HepG2 (cell line): Measurements from ENCODE around the gene ACP1. TPM values are rescaled to one million over a fixed set of nuclear protein-coding genes. Genes with fewer than 3 reads are reported as not detected.

ENCODE experiments used
- ATF2 ChIP-seq: sonication (generic); formaldehyde crosslinking; IDR thresholded peaks from 2 replicates; pipeline ENCODE4 v1.4.0; 2020; ENCODE audit warnings: missing genetic modification reagents
- EED ChIP-seq: sonication (generic); formaldehyde crosslinking; IDR thresholded peaks from 2 replicates; pipeline ENCODE4 v1.5.0; 2020; ENCODE audit warnings: mild to moderate bottlenecking, missing genetic modification reagents
- ERF ChIP-seq: IDR thresholded peaks from 2 replicates; pipeline ENCODE4 v1.6.1; 2018; ENCODE audit warnings: missing biosample characterization, missing genetic modification reagents
- KMT2A ChIP-seq: sonication (generic); formaldehyde crosslinking; IDR thresholded peaks from 2 replicates; pipeline ENCODE4 v1.4.0; 2020; ENCODE audit warnings: missing genetic modification reagents
- MXD4 ChIP-seq: IDR thresholded peaks from 2 replicates; pipeline ENCODE4 v1.6.1; 2016; ENCODE audit warnings: mild to moderate bottlenecking, missing biosample characterization, missing genetic modification reagents
- SP4 ChIP-seq: sonication (generic); formaldehyde crosslinking; IDR thresholded peaks from 2 replicates; pipeline ENCODE4 v1.8.1; 2023; ENCODE audit warnings: mild to moderate bottlenecking, missing genetic modification reagents
- TBX2 ChIP-seq: sonication (generic); formaldehyde crosslinking; IDR thresholded peaks from 2 replicates; pipeline ENCODE4 v1.5.0; 2020; ENCODE audit warnings: missing genetic modification reagents, mild to moderate bottlenecking, borderline replicate concordance
- ZSCAN22 ChIP-seq: sonication (generic); formaldehyde crosslinking; IDR thresholded peaks from 2 replicates; pipeline ENCODE4 v1.4.0; 2020; ENCODE audit warnings: mild to moderate bottlenecking, missing genetic modification reagents
- polyA plus RNA-seq, 8 experiments: library from polyadenylated mRNA; depleted of rRNA in 3 of 8; stranded (reverse) in 7 of 8; unstranded in 1 of 8; fragments of >200 nt; fragmentation: Illumina TruSeq in 4 of 8; extraction: Trizol in 4 of 8; gene quantifications; 2 replicates each; pipeline versions ENCODE4 v1.2.1 to v1.2.3, GENCODE V29; 2011 to 2016; ENCODE audit warnings: low read depth in 4 of 8, missing spikeins in 1 of 8, mixed read lengths in 1 of 8; ENCODE audit not compliant: insufficient read depth in 1 of 8
- total RNA-seq, 5 experiments: library from RNA; depleted of rRNA; stranded (reverse); fragments of >200 nt; fragmentation: Illumina TruSeq; extraction: Trizol; gene quantifications; 2 replicates each; pipeline ENCODE4 v1.2.3, GENCODE V29; 2016; ENCODE audit warnings: low read depth in 1 of 5
- TF ChIP-seq, protein P1 (sequence below): sonication (generic); formaldehyde crosslinking; IDR thresholded peaks from 2 replicates; pipeline ENCODE4 v1.5.1; 2020; ENCODE audit warnings: mild to moderate bottlenecking, missing genetic modification reagents, borderline replicate concordance
- TF ChIP-seq, protein P2 (sequence below): sonication (generic); formaldehyde crosslinking; IDR thresholded peaks from 2 replicates; pipeline ENCODE4 v1.4.0; 2020; ENCODE audit warnings: mild to moderate bottlenecking, missing genetic modification reagents, borderline replicate concordance
- TF ChIP-seq, protein P3 (sequence below): sonication (generic); IDR thresholded peaks from 2 replicates; pipeline ENCODE4 v1.6.1; 2016; ENCODE audit warnings: low read depth, borderline replicate concordance
- TF ChIP-seq, protein P4 (sequence below): IDR thresholded peaks from 2 replicates; pipeline ENCODE4 v1.6.1; 2016

The ACP1 gene
- total and polyA plus RNA-seq, 2 of the 13 experiments (the other 11 are each of a cell fraction or from before 2014, with no cell fraction given): 246 to 348 TPM

GRCh38 chr2:264493-265468, at the start of gene ACP1 (continued):
- TF ChIP-seq, protein P1, sequence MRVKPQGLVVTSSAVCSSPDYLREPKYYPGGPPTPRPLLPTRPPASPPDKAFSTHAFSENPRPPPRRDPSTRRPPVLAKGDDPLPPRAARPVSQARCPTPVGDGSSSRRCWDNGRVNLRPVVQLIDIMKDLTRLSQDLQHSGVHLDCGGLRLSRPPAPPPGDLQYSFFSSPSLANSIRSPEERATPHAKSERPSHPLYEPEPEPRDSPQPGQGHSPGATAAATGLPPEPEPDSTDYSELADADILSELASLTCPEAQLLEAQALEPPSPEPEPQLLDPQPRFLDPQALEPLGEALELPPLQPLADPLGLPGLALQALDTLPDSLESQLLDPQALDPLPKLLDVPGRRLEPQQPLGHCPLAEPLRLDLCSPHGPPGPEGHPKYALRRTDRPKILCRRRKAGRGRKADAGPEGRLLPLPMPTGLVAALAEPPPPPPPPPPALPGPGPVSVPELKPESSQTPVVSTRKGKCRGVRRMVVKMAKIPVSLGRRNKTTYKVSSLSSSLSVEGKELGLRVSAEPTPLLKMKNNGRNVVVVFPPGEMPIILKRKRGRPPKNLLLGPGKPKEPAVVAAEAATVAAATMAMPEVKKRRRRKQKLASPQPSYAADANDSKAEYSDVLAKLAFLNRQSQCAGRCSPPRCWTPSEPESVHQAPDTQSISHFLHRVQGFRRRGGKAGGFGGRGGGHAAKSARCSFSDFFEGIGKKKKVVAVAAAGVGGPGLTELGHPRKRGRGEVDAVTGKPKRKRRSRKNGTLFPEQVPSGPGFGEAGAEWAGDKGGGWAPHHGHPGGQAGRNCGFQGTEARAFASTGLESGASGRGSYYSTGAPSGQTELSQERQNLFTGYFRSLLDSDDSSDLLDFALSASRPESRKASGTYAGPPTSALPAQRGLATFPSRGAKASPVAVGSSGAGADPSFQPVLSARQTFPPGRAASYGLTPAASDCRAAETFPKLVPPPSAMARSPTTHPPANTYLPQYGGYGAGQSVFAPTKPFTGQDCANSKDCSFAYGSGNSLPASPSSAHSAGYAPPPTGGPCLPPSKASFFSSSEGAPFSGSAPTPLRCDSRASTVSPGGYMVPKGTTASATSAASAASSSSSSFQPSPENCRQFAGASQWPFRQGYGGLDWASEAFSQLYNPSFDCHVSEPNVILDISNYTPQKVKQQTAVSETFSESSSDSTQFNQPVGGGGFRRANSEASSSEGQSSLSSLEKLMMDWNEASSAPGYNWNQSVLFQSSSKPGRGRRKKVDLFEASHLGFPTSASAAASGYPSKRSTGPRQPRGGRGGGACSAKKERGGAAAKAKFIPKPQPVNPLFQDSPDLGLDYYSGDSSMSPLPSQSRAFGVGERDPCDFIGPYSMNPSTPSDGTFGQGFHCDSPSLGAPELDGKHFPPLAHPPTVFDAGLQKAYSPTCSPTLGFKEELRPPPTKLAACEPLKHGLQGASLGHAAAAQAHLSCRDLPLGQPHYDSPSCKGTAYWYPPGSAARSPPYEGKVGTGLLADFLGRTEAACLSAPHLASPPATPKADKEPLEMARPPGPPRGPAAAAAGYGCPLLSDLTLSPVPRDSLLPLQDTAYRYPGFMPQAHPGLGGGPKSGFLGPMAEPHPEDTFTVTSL (CRISPR knock-in tag): no peak
- TF ChIP-seq, protein P2, sequence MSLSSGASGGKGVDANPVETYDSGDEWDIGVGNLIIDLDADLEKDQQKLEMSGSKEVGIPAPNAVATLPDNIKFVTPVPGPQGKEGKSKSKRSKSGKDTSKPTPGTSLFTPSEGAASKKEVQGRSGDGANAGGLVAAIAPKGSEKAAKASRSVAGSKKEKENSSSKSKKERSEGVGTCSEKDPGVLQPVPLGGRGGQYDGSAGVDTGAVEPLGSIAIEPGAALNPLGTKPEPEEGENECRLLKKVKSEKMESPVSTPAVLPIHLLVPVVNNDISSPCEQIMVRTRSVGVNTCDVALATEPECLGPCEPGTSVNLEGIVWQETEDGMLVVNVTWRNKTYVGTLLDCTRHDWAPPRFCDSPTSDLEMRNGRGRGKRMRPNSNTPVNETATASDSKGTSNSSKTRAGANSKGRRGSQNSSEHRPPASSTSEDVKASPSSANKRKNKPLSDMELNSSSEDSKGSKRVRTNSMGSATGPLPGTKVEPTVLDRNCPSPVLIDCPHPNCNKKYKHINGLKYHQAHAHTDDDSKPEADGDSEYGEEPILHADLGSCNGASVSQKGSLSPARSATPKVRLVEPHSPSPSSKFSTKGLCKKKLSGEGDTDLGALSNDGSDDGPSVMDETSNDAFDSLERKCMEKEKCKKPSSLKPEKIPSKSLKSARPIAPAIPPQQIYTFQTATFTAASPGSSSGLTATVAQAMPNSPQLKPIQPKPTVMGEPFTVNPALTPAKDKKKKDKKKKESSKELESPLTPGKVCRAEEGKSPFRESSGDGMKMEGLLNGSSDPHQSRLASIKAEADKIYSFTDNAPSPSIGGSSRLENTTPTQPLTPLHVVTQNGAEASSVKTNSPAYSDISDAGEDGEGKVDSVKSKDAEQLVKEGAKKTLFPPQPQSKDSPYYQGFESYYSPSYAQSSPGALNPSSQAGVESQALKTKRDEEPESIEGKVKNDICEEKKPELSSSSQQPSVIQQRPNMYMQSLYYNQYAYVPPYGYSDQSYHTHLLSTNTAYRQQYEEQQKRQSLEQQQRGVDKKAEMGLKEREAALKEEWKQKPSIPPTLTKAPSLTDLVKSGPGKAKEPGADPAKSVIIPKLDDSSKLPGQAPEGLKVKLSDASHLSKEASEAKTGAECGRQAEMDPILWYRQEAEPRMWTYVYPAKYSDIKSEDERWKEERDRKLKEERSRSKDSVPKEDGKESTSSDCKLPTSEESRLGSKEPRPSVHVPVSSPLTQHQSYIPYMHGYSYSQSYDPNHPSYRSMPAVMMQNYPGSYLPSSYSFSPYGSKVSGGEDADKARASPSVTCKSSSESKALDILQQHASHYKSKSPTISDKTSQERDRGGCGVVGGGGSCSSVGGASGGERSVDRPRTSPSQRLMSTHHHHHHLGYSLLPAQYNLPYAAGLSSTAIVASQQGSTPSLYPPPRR (CRISPR knock-in tag): peak; percentile 43; the same call in 1 of the 2 replicates
- TF ChIP-seq EED (no peak), SP4 (CRISPR knock-in tag) (peak; percentile 79), ATF2 (CRISPR knock-in tag) (0 out of 2 replicates have a peak, but pooled peaks have one; percentile 25), ERF (CRISPR knock-in tag) (peak; percentile 70; the same call in 1 of the 2 replicates), MXD4 (CRISPR knock-in tag) (no peak; the same call in none of the 2 replicates), ZSCAN22 (CRISPR knock-in tag) (no peak), TBX2 (CRISPR knock-in tag) (peak; percentile 78; the same call in 1 of the 2 replicates), KMT2A (CRISPR knock-in tag) (peak; percentile 91)
- TF ChIP-seq, protein P3, sequence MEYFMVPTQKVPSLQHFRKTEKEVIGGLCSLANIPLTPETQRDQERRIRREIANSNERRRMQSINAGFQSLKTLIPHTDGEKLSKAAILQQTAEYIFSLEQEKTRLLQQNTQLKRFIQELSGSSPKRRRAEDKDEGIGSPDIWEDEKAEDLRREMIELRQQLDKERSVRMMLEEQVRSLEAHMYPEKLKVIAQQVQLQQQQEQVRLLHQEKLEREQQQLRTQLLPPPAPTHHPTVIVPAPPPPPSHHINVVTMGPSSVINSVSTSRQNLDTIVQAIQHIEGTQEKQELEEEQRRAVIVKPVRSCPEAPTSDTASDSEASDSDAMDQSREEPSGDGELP: peak; percentile 49; the same call in 1 of the 2 replicates
- TF ChIP-seq, protein P4, sequence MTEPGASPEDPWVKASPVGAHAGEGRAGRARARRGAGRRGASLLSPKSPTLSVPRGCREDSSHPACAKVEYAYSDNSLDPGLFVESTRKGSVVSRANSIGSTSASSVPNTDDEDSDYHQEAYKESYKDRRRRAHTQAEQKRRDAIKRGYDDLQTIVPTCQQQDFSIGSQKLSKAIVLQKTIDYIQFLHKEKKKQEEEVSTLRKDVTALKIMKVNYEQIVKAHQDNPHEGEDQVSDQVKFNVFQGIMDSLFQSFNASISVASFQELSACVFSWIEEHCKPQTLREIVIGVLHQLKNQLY: peak; percentile 52; the same call in 1 of the 2 replicates
